Activated naive CD8-positive, alpha-beta T cell treated with anti-CD3 and anti-CD28 coated beads, Interleukin-2, amount 50 U/mL, for 24 hours (primary cell): ENCODE measurements around the gene RNF144A.

Experiments used
- ATAC-seq: fragments of 150-1000 bp; cut with Tn5 transposase; one replicate; pipeline ENCODE4 v1.10.0; 2021
- DNase-seq: peaks from one replicate; pipeline ENCODE4 v3.0.0; 2021
- H3K27ac Mint-ChIP-seq: one replicate; pipeline ENCODE4 v1.8.0; 2021; ENCODE audit warnings: mild to moderate bottlenecking, mixed read lengths
- H3K27me3 Mint-ChIP-seq: one replicate; pipeline ENCODE4 v1.8.0; 2021; ENCODE audit warnings: mixed read lengths
- H3K36me3 Mint-ChIP-seq: one replicate; pipeline ENCODE4 v1.8.0; 2021; ENCODE audit warnings: low read depth, mixed read lengths
- H3K4me1 Mint-ChIP-seq: one replicate; pipeline ENCODE4 v1.8.0; 2021; ENCODE audit warnings: mixed read lengths
- H3K4me3 Mint-ChIP-seq: one replicate; pipeline ENCODE4 v1.8.0; 2021; ENCODE audit warnings: mild to moderate bottlenecking, moderate library complexity, mixed read lengths
- H3K9me3 Mint-ChIP-seq: one replicate; pipeline ENCODE4 v1.8.0; 2021; ENCODE audit warnings: mixed read lengths

Gene RNF144A

DNA sequence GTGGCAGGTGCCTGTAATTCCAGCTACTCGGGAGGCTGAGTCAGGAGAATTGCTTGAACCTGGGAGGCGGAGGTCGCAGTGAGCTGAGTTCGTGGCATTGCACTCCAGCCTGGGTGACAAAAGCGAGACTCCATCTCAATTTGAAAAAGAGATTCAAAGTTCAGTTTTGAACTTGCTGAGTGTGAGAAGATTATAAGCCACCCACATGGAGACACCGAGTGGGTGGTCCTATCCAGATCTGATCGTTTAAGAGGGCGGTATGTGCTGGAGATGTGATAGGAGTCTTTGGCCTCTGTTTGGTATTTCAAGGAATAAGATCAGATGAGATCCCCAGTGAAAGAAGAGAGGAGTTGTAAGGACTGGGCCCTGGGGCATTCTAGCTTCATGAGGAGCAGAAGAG, 25.6 kb downstream of the RNF144A start:
- Mint-ChIP-seq H3K4me1 (peaks cover 45% of the 10 kb centered on the region), H3K27me3 (no peaks in the 10 kb centered on the region), H3K36me3 (peaks cover 30% of the 10 kb centered on the region), H3K4me3 (no peak overlapping the region), H3K27ac (no peak overlapping the region), H3K9me3 (no peaks in the 10 kb centered on the region)
- ATAC-seq, result no peak
- no peak for DNase-seq

DNA sequence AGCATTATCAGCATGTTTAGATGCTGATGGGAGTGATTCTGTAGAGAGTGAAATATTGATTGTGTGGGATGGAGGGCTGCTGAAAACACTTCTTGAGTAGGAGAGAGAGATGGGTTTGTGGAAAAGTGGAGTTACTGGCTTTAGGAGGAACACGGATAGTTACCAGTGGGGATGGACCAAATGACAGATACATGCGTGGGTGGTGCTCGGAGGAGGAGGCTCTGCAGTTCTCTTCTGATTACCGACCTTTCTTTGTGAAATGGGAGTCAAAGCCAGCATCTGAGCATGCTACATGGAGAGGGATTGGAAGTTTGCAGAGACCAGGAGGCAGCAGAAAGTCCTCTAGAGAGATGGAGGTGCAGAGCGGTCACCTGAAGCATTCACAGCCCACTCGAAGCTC, 26.3 kb downstream of the RNF144A start:
- Mint-ChIP-seq H3K27ac (no peak overlapping the region), H3K4me1 (peaks cover 46% of the 10 kb centered on the region), H3K36me3 (peaks cover 34% of the 10 kb centered on the region), H3K9me3 (no peaks in the 10 kb centered on the region), H3K27me3 (no peaks in the 10 kb centered on the region), H3K4me3 (no peak overlapping the region)
- ATAC-seq (no peak), DNase-seq (no peak)

DNA sequence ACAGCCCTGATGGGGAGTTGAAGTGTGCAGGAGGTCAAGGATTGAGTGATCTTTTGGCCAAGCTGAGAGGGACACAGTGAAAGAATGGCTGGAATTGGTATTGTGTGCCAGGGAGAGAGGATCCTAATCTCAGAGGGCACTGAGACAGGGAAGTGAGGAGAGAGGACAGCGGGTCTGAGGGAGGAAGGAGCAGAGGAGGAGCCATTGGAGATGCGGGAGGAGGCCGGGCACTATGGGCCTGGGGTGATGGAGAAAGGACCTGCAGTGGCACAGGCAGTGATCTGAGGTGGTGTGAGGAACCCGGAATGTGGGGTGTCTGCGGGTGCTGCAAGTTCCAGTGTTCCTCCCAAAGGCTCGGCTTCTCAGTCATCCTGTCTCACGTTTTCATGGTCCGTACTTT, 26.8 kb downstream of the RNF144A start:
- no peak overlapping the region for H3K27ac Mint-ChIP-seq
- no peaks in the 10 kb centered on the region for H3K9me3 Mint-ChIP-seq
- ATAC-seq (no peak), DNase-seq (no peak)
- no peak overlapping the region for H3K4me3 Mint-ChIP-seq
- peaks cover 36% of the 10 kb centered on the region for H3K36me3 Mint-ChIP-seq
- no peaks in the 10 kb centered on the region for H3K27me3 Mint-ChIP-seq
- H3K4me1 Mint-ChIP-seq, result peaks cover 46% of the 10 kb centered on the region

DNA sequence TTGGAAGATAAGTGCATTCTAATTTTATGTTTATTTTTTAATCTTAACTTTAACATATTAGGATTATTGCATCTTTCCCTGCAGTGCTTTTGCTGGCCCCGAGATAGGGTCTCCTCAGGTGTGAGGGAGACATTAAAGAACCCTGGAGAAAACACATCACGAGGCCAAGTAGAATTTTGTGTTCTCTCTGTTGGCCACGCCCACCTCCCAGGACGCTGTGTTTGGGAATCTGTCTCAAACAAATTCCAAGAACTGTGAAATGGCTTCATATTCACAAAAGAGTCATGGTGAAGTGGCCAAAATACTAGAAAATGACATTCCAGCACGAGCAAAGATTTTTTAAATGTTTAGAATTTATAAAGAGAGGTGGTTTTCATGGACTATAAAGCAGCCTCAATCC, 27.3 kb downstream of the RNF144A start:
- Mint-ChIP-seq H3K9me3 (no peaks in the 10 kb centered on the region), H3K27ac (no peak overlapping the region), H3K36me3 (peaks cover 36% of the 10 kb centered on the region), H3K4me1 (peaks cover 43% of the 10 kb centered on the region), H3K27me3 (no peaks in the 10 kb centered on the region), H3K4me3 (no peak overlapping the region)
- DNase-seq (no peak), ATAC-seq (no peak)

DNA sequence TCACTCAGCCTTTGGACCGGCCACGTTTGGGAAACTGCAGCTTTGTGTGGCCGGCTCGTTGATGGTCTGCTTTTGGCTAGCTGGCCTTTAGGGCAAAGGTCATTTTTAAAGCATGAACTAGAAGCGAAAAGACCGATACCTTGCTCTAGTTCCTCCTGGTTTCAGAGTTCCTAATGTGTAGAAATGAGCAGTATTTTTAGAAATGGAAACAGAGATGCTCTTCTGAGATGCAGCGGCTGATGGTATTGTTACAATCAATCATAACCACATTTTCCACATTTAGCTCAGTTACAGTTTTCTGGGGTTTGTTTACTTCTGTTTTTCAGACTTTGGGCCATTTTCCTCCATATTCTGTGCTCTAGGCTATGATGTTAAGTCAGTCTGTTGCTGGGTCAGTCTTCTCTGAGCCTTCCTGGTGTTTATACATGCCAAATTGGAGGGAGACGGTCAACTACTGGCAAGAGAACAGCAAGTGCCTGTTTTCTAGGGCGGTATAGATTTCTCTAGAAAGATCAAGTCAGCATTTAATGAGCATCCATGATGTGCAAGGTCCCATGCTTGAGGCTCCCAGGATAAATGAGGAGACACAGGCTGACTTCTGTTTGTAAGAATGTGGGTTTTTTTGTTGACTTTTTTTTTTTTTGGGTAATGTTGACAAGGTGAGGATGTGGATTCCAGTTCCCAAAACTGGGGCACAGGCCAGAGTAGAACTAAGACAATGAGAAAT, 28.0 kb downstream of the RNF144A start:
- H3K4me1 Mint-ChIP-seq, result peaks cover 43% of the 10 kb centered on the region
- no peaks in the 10 kb centered on the region for H3K9me3 Mint-ChIP-seq
- ATAC-seq (no peak), DNase-seq (no peak)
- H3K36me3 Mint-ChIP-seq, result peaks cover 36% of the 10 kb centered on the region
- H3K4me3 Mint-ChIP-seq, result no peak overlapping the region
- H3K27ac Mint-ChIP-seq, result peak overlapping the region; percentile 50
- no peaks in the 10 kb centered on the region for H3K27me3 Mint-ChIP-seq

DNA sequence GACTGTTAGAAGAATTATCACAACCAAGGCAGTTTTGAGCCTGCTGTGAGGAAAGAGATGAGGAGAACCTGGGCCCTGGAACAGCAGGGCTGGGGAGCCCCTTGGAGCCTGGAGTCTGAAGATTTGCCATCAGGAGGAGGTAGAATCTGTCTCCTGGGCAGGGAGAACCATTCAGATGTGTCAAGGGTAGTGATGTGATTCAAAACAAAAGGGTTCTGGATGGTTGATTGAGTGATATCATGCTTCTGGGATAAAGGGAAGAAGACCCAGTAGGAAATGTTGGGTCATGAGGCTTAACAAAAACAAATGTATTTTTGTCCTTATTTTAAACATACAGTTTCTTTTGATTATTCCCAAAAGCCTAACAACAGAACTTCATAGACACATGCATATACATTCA, 28.6 kb downstream of the RNF144A start:
- Mint-ChIP-seq H3K4me1 (peaks cover 49% of the 10 kb centered on the region), H3K4me3 (no peak overlapping the region), H3K9me3 (no peaks in the 10 kb centered on the region), H3K27ac (peak overlapping the region; percentile 50), H3K36me3 (peaks cover 36% of the 10 kb centered on the region), H3K27me3 (no peaks in the 10 kb centered on the region)
- no peak for DNase-seq
- no peak for ATAC-seq

DNA sequence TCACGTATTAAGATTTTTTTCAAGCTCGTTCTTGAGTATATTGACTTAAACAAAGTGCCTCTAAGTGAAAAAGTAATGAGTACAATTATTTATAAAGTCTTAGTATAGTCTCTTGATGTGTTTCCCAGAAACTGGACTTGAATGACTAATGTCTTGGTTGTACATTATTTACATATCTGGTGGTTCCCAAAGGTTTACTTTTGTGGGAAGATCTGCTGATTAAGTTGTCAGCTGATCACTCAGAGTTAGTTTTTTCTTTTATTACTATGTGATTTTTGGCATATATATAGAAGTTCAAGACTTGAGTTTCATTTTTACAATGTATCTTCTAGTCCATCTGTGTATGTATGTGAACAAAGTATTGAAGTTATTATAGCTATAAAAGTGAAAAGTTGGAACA, 29.5 kb downstream of the RNF144A start:
- Mint-ChIP-seq H3K27ac (no peak overlapping the region), H3K27me3 (no peaks in the 10 kb centered on the region), H3K4me3 (no peak overlapping the region), H3K4me1 (peaks cover 52% of the 10 kb centered on the region), H3K9me3 (no peaks in the 10 kb centered on the region), H3K36me3 (peaks cover 35% of the 10 kb centered on the region)
- ATAC-seq (peak; percentile 79), DNase-seq (no peak)

DNA sequence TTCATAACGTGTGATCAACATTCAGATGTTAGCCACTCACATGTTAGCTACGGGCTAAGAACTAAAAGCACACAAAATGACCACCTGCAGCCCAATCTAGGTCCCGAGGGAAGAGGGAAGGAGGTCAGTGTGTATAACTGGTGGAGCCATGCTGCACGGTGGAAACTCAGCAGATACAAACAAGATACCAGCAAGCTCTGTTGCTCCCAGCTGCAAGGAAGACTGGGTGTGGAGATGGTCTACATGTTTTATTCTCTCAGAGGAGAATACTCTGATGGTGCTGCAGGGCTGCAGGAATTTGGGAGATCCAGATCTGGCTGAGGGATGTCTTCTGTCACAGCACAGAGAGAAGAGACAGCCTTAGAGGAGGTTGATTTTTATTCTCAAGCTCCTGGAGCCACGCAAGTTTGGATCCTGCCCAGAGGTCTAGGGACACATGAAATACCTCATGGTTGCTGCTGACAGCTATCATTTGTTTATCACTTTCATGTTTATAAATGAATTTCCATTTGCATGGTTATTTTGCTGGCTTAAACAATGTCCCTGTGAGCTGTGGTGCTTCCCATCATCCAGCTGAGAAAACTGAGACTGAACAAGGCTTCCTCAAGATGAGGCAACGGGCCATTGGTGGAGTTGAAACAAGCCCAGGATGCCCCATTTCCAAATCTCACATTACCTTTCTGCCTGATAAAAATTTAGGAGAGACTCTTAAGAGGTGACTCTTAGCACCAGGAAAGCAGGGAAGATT, 30.9 kb downstream of the RNF144A start:
- ATAC-seq (no peak), DNase-seq (no peak)
- H3K9me3 Mint-ChIP-seq, result no peaks in the 10 kb centered on the region
- H3K36me3 Mint-ChIP-seq, result peaks cover 26% of the 10 kb centered on the region
- no peaks in the 10 kb centered on the region for H3K27me3 Mint-ChIP-seq
- H3K4me3 Mint-ChIP-seq, result no peak overlapping the region
- H3K27ac Mint-ChIP-seq, result no peak overlapping the region
- peaks cover 48% of the 10 kb centered on the region for H3K4me1 Mint-ChIP-seq

DNA sequence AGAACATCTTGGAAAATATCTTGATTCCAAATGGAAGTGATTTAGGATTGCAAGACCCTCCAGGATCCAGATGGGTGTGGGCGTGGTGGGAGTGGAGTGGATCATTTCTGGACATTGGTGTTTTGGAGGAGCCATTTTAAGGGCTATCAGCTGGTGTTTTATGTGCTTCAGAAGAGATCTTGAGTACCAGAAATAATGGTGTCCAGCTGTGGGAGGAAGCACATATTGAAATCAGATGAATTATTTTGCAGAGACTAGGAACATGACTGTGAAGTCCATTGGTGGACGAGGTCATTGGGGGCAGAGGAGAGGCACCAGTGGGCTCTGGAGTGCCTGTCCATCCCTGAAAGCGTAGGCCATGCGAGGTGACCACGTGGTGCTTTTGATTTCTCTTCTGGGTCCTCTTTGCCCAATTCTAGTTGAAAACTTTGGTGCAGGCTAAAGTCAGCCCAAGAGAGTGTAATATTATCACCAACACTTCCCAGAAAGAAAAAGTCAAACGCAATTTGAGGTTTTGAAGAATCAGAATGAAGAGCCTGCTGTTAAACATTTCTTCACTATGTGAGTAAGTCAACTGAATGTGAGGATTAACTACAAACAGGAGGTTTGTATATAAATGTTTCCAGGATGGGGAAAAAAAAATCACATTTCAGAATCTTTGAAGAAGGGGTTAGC, 31.6 kb downstream of the RNF144A start:
- Mint-ChIP-seq H3K27ac (no peak overlapping the region), H3K4me1 (peaks cover 41% of the 10 kb centered on the region), H3K4me3 (no peak overlapping the region), H3K27me3 (no peaks in the 10 kb centered on the region), H3K36me3 (peaks cover 21% of the 10 kb centered on the region), H3K9me3 (no peaks in the 10 kb centered on the region)
- ATAC-seq (no peak), DNase-seq (no peak)

DNA sequence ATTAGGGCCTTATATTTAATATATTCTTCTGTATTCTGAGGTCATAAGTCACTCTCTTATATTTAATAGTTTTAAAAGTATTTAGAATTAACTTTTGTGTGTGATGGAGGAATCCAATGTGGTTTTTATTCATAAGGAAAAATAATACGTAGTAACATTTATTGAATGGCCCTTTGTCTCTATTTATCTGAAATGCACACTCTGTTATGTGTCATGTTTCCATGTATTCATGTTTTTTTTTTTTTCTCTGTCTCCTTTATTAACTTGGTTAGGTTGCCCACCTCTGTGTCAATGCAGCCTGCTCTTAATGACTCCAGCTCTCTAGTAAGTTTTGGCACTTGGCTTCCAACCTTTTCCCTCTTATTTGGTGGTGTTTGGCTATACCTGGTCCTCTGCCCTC, 33.8 kb downstream of the RNF144A start:
- ATAC-seq, result no peak
- H3K27ac Mint-ChIP-seq, result no peak overlapping the region
- peaks cover 25% of the 10 kb centered on the region for H3K4me1 Mint-ChIP-seq
- no peaks in the 10 kb centered on the region for H3K27me3 Mint-ChIP-seq
- H3K9me3 Mint-ChIP-seq, result no peaks in the 10 kb centered on the region
- no peak for DNase-seq
- H3K36me3 Mint-ChIP-seq, result peaks cover 8% of the 10 kb centered on the region
- H3K4me3 Mint-ChIP-seq, result no peak overlapping the region

DNA sequence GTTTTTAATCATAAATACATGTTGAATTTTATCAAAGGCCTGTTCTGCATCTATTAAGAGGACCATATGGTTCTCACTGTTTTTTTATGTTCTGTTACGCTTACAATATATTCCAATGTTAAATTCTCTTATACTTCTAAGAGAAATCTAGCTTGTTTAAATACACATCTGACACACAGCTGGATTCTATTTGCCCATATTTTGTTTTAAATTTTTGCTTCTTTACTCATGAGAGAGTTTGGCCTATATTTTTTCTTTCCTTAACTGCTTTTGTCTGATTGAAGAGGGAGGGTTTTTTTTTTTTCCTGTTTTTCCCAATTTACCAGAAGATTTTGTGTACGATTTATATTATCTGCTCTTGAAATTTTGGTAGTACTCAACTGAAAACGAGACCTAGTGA, 34.9 kb downstream of the RNF144A start:
- H3K36me3 Mint-ChIP-seq, result peaks cover 8% of the 10 kb centered on the region
- H3K27me3 Mint-ChIP-seq, result no peaks in the 10 kb centered on the region
- ATAC-seq (no peak), DNase-seq (no peak)
- H3K4me1 Mint-ChIP-seq, result peaks cover 17% of the 10 kb centered on the region
- H3K9me3 Mint-ChIP-seq, result no peaks in the 10 kb centered on the region
- no peak overlapping the region for H3K4me3 Mint-ChIP-seq
- no peak overlapping the region for H3K27ac Mint-ChIP-seq

DNA sequence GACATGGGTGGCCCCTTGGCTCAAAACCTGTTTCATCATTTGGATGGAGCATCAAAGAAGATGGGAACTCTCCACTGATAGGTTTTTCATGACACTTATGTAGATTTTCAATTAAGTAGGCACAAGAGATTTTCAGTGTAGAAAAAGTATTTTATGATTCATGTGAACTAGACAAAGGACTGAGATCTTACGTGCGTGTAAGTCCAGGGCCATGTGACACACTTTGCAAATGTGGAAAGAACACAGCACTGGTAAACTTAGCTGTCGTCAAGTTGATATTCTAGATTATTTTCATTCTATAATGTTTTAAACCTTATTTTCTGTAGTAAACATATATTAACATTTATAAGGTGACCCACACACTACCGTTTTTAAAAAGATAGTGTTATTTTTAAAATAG, 37.4 kb downstream of the RNF144A start:
- H3K4me1 Mint-ChIP-seq, result peaks cover 17% of the 10 kb centered on the region
- no peaks in the 10 kb centered on the region for H3K9me3 Mint-ChIP-seq
- H3K27me3 Mint-ChIP-seq, result no peaks in the 10 kb centered on the region
- no peak overlapping the region for H3K4me3 Mint-ChIP-seq
- DNase-seq (no peak), ATAC-seq (no peak)
- H3K27ac Mint-ChIP-seq, result no peak overlapping the region
- H3K36me3 Mint-ChIP-seq, result no peaks in the 10 kb centered on the region

DNA sequence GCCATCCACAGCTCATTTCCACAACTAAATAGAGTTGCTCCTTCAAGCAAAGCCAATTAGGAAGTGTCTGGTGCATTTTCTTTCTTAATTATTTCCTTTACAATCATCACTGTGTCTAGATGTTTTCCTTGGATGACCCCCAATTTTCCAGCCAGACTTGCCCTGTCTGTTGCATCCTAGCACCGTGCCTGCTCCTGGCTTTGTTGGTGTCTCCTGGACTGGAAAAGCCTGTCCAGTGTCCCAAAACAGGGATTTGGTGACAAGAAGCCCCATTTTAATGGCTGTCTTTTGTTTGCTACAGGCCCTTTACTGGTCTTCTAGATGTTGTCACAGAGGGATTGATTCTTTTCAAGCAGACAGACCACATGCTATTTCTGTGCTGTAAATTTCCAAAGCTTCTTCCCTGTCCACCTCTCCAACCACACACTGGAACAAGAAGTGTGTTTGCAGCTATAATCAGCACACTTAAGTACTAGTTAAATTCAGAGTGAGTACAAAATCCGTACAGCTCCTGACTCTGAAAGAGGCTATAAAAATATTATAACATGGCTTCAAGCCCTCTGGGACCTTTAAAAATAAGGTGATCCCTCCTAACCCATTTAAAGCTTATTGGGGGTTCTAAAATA, 38.4 kb downstream of the RNF144A start:
- Mint-ChIP-seq H3K9me3 (no peaks in the 10 kb centered on the region), H3K27me3 (no peaks in the 10 kb centered on the region), H3K27ac (no peak overlapping the region), H3K4me3 (no peak overlapping the region), H3K36me3 (no peaks in the 10 kb centered on the region), H3K4me1 (peaks cover 19% of the 10 kb centered on the region)
- DNase-seq (no peak), ATAC-seq (no peak)

DNA sequence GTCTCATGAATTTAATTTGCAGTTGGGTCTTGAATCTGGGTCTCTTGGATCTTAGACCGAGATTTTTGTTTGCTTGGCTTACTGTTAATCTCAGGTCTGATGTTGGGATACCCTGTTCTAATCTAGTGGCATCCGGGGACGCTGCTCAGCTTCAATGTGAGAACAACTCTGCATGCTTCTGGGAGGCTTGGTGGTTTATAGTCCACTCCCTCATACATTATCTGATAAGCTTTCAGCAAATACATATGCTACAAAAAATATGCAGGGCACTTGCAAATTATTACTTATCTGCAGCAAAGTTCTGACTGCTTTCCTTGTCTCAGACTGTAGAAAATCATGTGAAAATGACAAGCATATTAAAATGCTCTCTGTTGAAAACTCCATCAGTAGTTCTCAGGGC, 39.4 kb downstream of the RNF144A start:
- no peak overlapping the region for H3K27ac Mint-ChIP-seq
- ATAC-seq (no peak), DNase-seq (no peak)
- H3K36me3 Mint-ChIP-seq, result no peaks in the 10 kb centered on the region
- H3K9me3 Mint-ChIP-seq, result no peaks in the 10 kb centered on the region
- H3K4me3 Mint-ChIP-seq, result no peak overlapping the region
- peaks cover 13% of the 10 kb centered on the region for H3K4me1 Mint-ChIP-seq
- H3K27me3 Mint-ChIP-seq, result no peaks in the 10 kb centered on the region
